Peyer's patch (tissue), 4 donors: ENCODE results near the gene CTCFL.

Experiments
- POLR2A ChIP-seq, 2 donors: fragments of 450-650 bp; IDR thresholded peaks; one replicate each; pipeline ENCODE4 v1.5.1; 2017; ENCODE audit warnings: antibody characterized with exemption in 2 of 2, mild to moderate bottlenecking in 2 of 2, moderate library complexity in 2 of 2
- TF ChIP-seq, protein P1 (sequence below), 6 experiments: fragments of 450-650 bp in 4 of 6; fragments of 200-600 bp in 2 of 6; sonication (generic) in 1 of 6; IDR thresholded peaks; one replicate each; pipeline ENCODE4 v1.5.1; 2017 to 2019; ENCODE audit warnings: antibody characterized with exemption in 6 of 6, mild to moderate bottlenecking in 3 of 6, moderate library complexity in 1 of 6

DNA sequence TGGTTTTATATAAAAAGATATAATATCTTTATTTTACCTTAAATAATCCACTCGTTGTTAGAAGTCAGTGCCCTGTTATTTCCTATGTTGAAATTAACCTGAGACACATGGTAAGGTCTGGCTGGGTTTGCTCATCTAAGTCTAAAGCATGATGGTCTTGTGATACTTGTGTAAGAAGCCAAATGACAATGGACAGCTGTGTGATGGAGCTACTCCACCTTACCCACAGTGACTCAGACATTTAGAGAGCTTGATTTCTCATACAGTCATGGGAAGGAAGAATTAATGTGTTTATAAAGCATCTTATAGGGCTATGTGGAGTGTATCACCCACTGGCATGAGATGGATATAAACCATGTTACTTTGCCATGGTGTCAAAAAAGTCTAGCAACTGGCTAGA, 11.7 kb downstream of the CTCFL start:
- TF ChIP-seq, protein P1, sequence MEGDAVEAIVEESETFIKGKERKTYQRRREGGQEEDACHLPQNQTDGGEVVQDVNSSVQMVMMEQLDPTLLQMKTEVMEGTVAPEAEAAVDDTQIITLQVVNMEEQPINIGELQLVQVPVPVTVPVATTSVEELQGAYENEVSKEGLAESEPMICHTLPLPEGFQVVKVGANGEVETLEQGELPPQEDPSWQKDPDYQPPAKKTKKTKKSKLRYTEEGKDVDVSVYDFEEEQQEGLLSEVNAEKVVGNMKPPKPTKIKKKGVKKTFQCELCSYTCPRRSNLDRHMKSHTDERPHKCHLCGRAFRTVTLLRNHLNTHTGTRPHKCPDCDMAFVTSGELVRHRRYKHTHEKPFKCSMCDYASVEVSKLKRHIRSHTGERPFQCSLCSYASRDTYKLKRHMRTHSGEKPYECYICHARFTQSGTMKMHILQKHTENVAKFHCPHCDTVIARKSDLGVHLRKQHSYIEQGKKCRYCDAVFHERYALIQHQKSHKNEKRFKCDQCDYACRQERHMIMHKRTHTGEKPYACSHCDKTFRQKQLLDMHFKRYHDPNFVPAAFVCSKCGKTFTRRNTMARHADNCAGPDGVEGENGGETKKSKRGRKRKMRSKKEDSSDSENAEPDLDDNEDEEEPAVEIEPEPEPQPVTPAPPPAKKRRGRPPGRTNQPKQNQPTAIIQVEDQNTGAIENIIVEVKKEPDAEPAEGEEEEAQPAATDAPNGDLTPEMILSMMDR (IDR thresholded peaks at IDR 0.05), result no peak
- TF ChIP-seq POLR2A (IDR thresholded peaks at IDR 0.05), result no peak
